ENCODE results near the gene CARS1. TPM values are rescaled to one million over a fixed set of nuclear protein-coding genes. Genes with fewer than 3 reads are reported as not detected.

CARS1 gene
- total and polyA plus RNA-seq, 2 donors (not counting 1 experiment from before 2014, with no cell fraction given): 31.3 to 49.5 TPM

- peaks cover 3 to 9% of the 10 kb centered on the region in 2 donors for H3K4me1 ChIP-seq (ENCODE audit: control insufficient read depth in 2 of 2, insufficient read depth in 2 of 2, low read length in 2 of 2)
- no peaks in the 10 kb centered on the region for H3K9me3 Mint-ChIP-seq (ENCODE audit: insufficient read depth)
Measured at GRCh38 chr11:2997406-2997805, 59.8 kb downstream of the CARS1 start.

GRCh38 chr11:2996976-2997375, 60.2 kb downstream of the CARS1 start:
- H3K4me2 ChIP-seq (replicated peaks; ENCODE audit: low read depth, low read length, poor library complexity, severe bottlenecking): no peak overlapping the region
- POLR2A ChIA-PET: no interaction called here
- H4K20me1 ChIP-seq (ENCODE audit: control insufficient read depth, insufficient read depth, low read length, poor library complexity, severe bottlenecking): no peaks in the 10 kb centered on the region
- no peaks in the 10 kb centered on the region for H3K9me3 Mint-ChIP-seq (ENCODE audit: insufficient read depth)
- no peaks in the 10 kb centered on the region for H3K9me3 ChIP-seq (ENCODE audit: control extremely low read depth in 1 of 3, control insufficient read depth in 2 of 3, insufficient read depth in 1 of 3, low read length in 2 of 3)
- H3K4me1 Mint-ChIP-seq: peaks cover 4% of the 10 kb centered on the region
- no peak overlapping the region for H3K27ac Mint-ChIP-seq
- intact Hi-C loops (cut with micrococcal nuclease): no loop called here
- no peak overlapping the region for H3K27ac ChIP-seq (ENCODE audit: low read length in 2 of 2)
- ATAC-seq (ENCODE audit: low read depth): no peak
- TF ChIP-seq, protein P1, sequence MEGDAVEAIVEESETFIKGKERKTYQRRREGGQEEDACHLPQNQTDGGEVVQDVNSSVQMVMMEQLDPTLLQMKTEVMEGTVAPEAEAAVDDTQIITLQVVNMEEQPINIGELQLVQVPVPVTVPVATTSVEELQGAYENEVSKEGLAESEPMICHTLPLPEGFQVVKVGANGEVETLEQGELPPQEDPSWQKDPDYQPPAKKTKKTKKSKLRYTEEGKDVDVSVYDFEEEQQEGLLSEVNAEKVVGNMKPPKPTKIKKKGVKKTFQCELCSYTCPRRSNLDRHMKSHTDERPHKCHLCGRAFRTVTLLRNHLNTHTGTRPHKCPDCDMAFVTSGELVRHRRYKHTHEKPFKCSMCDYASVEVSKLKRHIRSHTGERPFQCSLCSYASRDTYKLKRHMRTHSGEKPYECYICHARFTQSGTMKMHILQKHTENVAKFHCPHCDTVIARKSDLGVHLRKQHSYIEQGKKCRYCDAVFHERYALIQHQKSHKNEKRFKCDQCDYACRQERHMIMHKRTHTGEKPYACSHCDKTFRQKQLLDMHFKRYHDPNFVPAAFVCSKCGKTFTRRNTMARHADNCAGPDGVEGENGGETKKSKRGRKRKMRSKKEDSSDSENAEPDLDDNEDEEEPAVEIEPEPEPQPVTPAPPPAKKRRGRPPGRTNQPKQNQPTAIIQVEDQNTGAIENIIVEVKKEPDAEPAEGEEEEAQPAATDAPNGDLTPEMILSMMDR (IDR thresholded peaks at IDR 0.05): no peak
- TF ChIP-seq EZH2 (IDR thresholded peaks at IDR 0.05; ENCODE audit: borderline replicate concordance, insufficient read depth, low read depth, low read length, poor library complexity, severe bottlenecking): no peak
- H3K27me3 Mint-ChIP-seq: no peaks in the 10 kb centered on the region
- CTCF ChIA-PET: no interaction called here
- 98% methylated on average over 6 of the region's 6 CpGs for WGBS (ENCODE audit: insufficient coverage)
- no peaks in the 10 kb centered on the region for H3K79me2 ChIP-seq (ENCODE audit: control insufficient read depth, insufficient read depth, low read length)
- peaks cover 0 to 15% of the 10 kb centered on the region in 2 experiments for H3K36me3 ChIP-seq (replicated peaks in 1 of 2; ENCODE audit: control extremely low read depth in 1 of 2, control insufficient read depth in 1 of 2, extremely low read depth in 1 of 2, insufficient read depth in 2 of 2, low read length in 1 of 2)
- no peaks in the 10 kb centered on the region for H3K27me3 ChIP-seq (replicated peaks in 1 of 4; ENCODE audit: control extremely low read depth in 1 of 4, control insufficient read depth in 3 of 4, insufficient read depth in 4 of 4, low read length in 3 of 4)
- H2AFZ ChIP-seq (ENCODE audit: insufficient read depth, low read depth, low read length, poor library complexity, severe bottlenecking): no peak overlapping the region
- no peak overlapping the region for H3K9ac ChIP-seq (ENCODE audit: low read length)
- peaks cover 3 to 9% of the 10 kb centered on the region in 2 donors for H3K4me1 ChIP-seq (ENCODE audit: control insufficient read depth in 2 of 2, insufficient read depth in 2 of 2, low read length in 2 of 2)
- no peak overlapping the region for H3K4me3 ChIP-seq (ENCODE audit: control extremely low read depth in 1 of 5, extremely low read depth in 1 of 5, insufficient read depth in 1 of 5, low read depth in 2 of 5, low read length in 4 of 5)
- no peak for DNase-seq
- no peak overlapping the region for H3K4me3 Mint-ChIP-seq

More at GRCh38 chr11:2997406-2997805, 59.8 kb downstream of the CARS1 start:
- TF ChIP-seq, protein P1 (IDR thresholded peaks at IDR 0.05): no peak
- no peak for TF ChIP-seq EZH2 (IDR thresholded peaks at IDR 0.05; ENCODE audit: borderline replicate concordance, insufficient read depth, low read depth, low read length, poor library complexity, severe bottlenecking)
- WGBS (ENCODE audit: insufficient coverage): 97% methylated on average over 3 of the region's 4 CpGs
- Histone ChIP-seq H3K9me3 (ENCODE audit: control extremely low read depth in 1 of 3, control insufficient read depth in 2 of 3, insufficient read depth in 1 of 3, low read length in 2 of 3) (no peaks in the 10 kb centered on the region), H3K27me3 (replicated peaks in 1 of 4; ENCODE audit: control extremely low read depth in 1 of 4, control insufficient read depth in 3 of 4, insufficient read depth in 4 of 4, low read length in 3 of 4) (no peaks in the 10 kb centered on the region), H4K20me1 (ENCODE audit: control insufficient read depth, insufficient read depth, low read length, poor library complexity, severe bottlenecking) (no peaks in the 10 kb centered on the region), H3K4me3 (ENCODE audit: control extremely low read depth in 1 of 5, extremely low read depth in 1 of 5, insufficient read depth in 1 of 5, low read depth in 2 of 5, low read length in 4 of 5) (no peak overlapping the region), H3K36me3 (replicated peaks in 1 of 2; ENCODE audit: control extremely low read depth in 1 of 2, control insufficient read depth in 1 of 2, extremely low read depth in 1 of 2, insufficient read depth in 2 of 2, low read length in 1 of 2) (peaks cover 0 to 18% of the 10 kb centered on the region in 2 experiments), H3K79me2 (ENCODE audit: control insufficient read depth, insufficient read depth, low read length) (no peaks in the 10 kb centered on the region), H3K9ac (ENCODE audit: low read length) (no peak overlapping the region), H3K27ac (ENCODE audit: low read length in 2 of 2) (no peak overlapping the region), H3K4me2 (replicated peaks; ENCODE audit: low read depth, low read length, poor library complexity, severe bottlenecking) (no peak overlapping the region), H2AFZ (ENCODE audit: insufficient read depth, low read depth, low read length, poor library complexity, severe bottlenecking) (no peak overlapping the region)
- Mint-ChIP-seq H3K4me1 (peaks cover 1% of the 10 kb centered on the region), H3K4me3 (no peak overlapping the region), H3K27me3 (no peaks in the 10 kb centered on the region), H3K27ac (no peak overlapping the region)
- intact Hi-C loops (cut with micrococcal nuclease): no loop called here
- ChIA-PET CTCF (no interaction called here), POLR2A (interaction anchor here (1.3 kb wide), 1 partner anchor 25 kb away, joined by 5 read pairs; no protein-coding TSS in a partner anchor)
- no peak for DNase-seq
- no peak for ATAC-seq (ENCODE audit: low read depth)

All from B cell (primary cell).